ENCODE data around the gene APOBEC3G.

The APOBEC3G gene

DNA sequence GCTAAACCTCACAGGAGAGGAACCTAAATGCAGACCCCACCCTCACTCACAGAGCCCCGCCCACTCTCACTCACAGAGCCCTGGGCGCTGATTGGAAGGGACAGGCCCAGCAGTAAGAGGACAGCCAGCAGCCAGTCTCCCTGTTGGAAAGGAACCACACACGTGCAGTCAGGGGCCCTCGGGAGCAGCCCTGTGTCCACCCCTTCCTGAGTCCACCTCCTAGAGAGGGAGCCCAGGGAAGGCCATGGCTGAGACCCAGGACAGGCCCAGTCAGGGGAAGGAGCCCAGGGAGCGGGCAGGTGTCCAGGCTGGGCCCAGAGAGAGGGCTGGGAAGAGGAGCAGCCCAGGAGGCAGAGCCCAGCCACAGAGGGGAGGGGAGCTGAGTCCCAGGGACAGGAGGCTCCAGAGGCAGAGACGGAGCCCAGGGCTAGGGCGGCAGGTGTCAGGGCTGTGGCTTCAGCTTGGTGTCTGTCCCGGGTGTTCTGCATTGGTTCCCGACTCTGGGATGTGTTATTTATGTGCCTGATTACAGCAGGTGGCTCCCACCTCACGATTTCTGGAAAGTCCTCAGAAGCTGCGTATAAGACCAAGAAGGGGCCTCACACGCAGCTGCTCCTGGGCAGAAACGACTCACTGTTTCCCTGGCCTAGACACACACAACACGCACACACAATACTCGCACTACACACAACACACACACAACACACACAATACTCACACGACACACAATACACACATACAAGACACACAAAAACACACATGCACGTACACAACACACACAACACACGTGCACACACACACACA lies 11.0 kb downstream of the APOBEC3G start:
- Histone ChIP-seq H3K36me3 (ENCODE audit: control insufficient read depth, insufficient read depth, low read length) (no peaks in the 10 kb centered on the region), H3K4me3 (ENCODE audit: low read depth, low read length) (no peak overlapping the region), H3K9ac (ENCODE audit: low read depth, low read length) (no peak overlapping the region), H3K4me1 (ENCODE audit: control insufficient read depth, insufficient read depth, low read length) (peaks cover 2% of the 10 kb centered on the region), H3K27me3 (ENCODE audit: control insufficient read depth, insufficient read depth, low read length) (no peaks in the 10 kb centered on the region), H3K9me3 (ENCODE audit: control insufficient read depth, insufficient read depth, low read length) (no peaks in the 10 kb centered on the region)

DNA sequence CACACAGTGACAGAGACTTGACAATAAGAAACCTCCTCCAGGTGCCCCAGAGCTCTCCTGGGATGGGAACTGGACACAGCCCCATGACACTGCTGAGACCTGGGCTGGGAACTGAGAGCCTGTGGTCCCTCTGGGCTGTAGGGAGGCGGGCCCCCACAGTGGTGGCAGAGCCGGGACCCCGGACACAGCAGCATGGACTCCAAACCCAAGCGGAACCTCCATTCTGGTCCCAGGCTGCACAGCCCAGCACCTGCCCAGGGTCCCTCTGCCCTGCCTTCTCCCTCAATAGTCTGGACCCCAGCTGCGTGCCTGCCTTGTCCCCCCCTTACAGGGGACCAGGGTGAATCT lies 11.6 kb downstream of the APOBEC3G start:
- no peak overlapping the region for H3K9ac ChIP-seq (ENCODE audit: low read depth, low read length)
- no peaks in the 10 kb centered on the region for H3K36me3 ChIP-seq (ENCODE audit: control insufficient read depth, insufficient read depth, low read length)
- peaks cover 2% of the 10 kb centered on the region for H3K4me1 ChIP-seq (ENCODE audit: control insufficient read depth, insufficient read depth, low read length)

DNA sequence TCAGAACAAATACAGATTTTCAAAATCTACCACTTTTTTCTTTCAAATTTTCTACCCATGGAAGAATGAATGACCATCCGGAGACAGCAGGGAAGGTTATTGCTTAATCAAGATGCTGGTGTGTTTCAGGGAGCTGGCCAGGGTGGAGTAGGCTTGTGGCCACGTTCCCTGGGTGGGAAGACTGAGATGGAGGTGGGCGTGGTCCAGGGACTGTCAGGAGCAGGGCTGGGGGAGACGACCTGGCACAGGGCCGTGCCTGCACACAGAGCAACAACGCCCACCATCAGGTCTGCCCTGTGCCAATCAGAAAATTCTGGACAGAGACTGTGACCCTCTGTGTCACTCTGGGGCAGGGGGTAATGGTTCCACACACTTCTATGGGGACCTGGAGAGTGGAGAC lies 12.9 kb downstream of the APOBEC3G start:
- no peaks in the 10 kb centered on the region for H3K36me3 ChIP-seq (ENCODE audit: control insufficient read depth, insufficient read depth, low read length)
- H3K4me1 ChIP-seq (ENCODE audit: control insufficient read depth, insufficient read depth, low read length): peaks cover 2% of the 10 kb centered on the region
- H3K9me3 ChIP-seq (ENCODE audit: control insufficient read depth, insufficient read depth, low read length): no peaks in the 10 kb centered on the region
- no peak overlapping the region for H3K4me3 ChIP-seq (ENCODE audit: low read depth, low read length)
- H3K9ac ChIP-seq (ENCODE audit: low read depth, low read length): no peak overlapping the region
- no peaks in the 10 kb centered on the region for H3K27me3 ChIP-seq (ENCODE audit: control insufficient read depth, insufficient read depth, low read length)

More for the DNA sequence above, 11.6 kb downstream of the APOBEC3G start:
- no peak overlapping the region for H3K4me3 ChIP-seq (ENCODE audit: low read depth, low read length)
- no peaks in the 10 kb centered on the region for H3K9me3 ChIP-seq (ENCODE audit: control insufficient read depth, insufficient read depth, low read length)
- no peaks in the 10 kb centered on the region for H3K27me3 ChIP-seq (ENCODE audit: control insufficient read depth, insufficient read depth, low read length)

DNA sequence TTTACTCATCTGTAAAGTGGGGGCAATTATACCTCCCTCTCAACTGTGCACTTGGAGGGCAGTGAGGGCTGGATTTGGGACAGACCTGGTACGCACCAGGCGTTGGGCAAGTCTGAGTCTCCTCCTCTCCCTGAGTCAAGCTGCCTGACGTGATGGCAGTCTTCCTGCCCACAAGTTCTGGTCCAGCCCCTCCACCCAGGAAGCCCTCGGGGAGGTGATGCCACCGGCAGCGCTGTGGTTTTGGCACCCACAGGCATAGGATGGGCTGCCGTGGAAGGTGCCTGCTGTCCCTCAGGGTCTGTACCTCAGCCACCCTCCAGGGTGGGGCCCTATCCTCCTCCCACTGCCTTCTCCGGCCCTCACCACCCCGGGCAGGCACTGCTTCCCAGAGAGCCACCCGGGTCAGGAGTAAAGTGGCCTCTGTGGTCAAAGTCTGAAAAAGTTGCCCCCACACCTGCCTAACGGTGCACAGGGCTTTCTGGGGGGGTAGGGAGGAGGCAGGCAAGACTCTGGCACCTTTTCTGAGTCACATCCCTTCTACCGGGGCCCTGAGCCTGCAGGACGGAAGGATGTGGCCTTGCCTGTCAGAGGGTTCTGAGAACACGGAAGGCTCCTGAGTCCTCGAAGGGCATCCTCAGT lies 13.5 kb downstream of the APOBEC3G start:
- Histone ChIP-seq H3K27me3 (ENCODE audit: control insufficient read depth, insufficient read depth, low read length) (no peaks in the 10 kb centered on the region), H3K9me3 (ENCODE audit: control insufficient read depth, insufficient read depth, low read length) (no peaks in the 10 kb centered on the region), H3K4me1 (ENCODE audit: control insufficient read depth, insufficient read depth, low read length) (peaks cover 2% of the 10 kb centered on the region), H3K4me3 (ENCODE audit: low read depth, low read length) (no peak overlapping the region), H3K9ac (ENCODE audit: low read depth, low read length) (no peak overlapping the region), H3K36me3 (ENCODE audit: control insufficient read depth, insufficient read depth, low read length) (no peaks in the 10 kb centered on the region)

DNA sequence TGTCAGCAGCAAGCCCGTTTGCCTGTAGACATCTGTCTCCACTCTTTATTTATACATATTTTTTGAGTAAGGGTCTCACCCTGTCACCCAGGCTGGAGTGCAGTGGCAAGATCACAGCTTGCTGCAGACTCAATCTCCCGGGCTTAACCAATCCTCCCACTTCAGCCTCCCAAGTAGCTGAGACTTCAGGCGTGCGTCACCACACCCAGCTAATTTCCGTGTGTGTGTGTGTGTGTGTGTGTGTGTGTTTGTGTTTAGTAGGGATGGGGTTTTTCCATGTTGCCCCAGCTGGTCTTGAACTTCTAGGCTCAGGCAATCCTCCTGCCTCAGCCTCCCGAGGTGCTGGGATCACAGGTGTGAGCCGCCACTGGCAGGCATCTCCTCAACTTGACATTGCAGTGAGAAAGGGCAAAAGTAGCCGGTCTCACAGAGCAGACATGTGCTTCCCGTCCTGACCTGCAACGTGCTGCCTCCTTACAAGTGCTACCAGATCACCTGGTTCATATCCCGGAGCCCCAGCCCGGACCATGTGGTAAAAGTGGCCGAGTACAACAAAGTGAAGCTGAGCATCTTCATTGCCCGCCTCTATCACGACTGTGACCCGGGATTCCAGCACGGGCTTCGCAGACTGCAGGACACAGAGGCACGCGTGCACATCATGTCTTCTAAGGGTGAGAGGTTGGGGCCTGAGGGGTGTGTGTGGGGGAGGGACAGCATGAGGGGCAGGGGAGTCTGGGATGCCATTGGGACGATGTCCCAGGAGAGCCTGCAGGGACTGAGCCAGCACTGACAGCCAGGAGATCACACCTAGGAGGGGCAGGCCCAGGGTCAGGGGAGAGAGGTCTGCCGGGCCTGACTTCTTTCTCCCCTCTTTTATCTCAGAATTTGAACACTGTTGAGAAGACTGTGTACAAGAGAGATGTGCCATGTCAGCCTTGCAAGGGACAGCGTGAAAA lies 14.3 kb downstream of the APOBEC3G start:
- Histone ChIP-seq H3K27me3 (ENCODE audit: control insufficient read depth, insufficient read depth, low read length) (no peaks in the 10 kb centered on the region), H3K9me3 (ENCODE audit: control insufficient read depth, insufficient read depth, low read length) (no peaks in the 10 kb centered on the region), H3K9ac (ENCODE audit: low read depth, low read length) (no peak overlapping the region), H3K36me3 (ENCODE audit: control insufficient read depth, insufficient read depth, low read length) (no peaks in the 10 kb centered on the region), H3K4me1 (ENCODE audit: control insufficient read depth, insufficient read depth, low read length) (peaks cover 2% of the 10 kb centered on the region), H3K4me3 (ENCODE audit: low read depth, low read length) (no peak overlapping the region)

DNA sequence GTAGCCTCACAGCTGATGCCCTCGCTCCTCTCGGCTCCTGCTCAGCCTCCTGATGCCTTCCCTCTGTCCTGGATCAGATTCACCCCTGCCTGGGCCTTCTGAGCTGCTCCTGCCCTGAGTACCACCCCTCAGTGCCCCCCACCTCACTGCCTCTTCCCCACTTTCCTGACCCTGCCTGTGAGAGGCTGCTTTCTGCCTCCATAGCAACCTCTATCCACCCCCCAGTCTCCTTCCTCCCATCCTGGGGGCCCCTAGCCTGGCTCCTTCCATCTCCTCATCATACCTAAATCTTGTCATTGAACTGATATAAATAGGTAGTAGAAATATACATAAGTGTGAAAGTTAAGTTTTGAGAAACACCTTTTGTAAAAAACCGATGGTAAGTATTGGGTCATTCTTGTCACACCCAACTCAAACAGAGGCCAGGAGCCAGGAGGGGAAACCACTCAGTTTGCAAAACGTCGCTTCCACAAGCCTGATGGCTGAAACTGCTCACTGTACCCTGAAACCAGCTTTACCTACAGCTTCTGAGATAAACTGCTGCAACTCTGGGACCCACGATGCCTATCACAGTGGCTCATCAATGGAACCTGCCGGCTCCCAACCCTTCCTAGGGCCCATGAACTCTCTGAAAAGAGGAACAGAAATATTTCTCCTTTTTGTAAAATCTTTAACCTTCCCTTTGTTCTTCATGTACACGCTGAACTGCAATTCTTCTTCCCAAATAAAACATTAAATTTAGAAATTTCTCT lies 15.2 kb downstream of the APOBEC3G start:
- no peaks in the 10 kb centered on the region for H3K36me3 ChIP-seq (ENCODE audit: control insufficient read depth, insufficient read depth, low read length)
- H3K4me3 ChIP-seq (ENCODE audit: low read depth, low read length): no peak overlapping the region
- peaks cover 5% of the 10 kb centered on the region for H3K4me1 ChIP-seq (ENCODE audit: control insufficient read depth, insufficient read depth, low read length)
- H3K9me3 ChIP-seq (ENCODE audit: control insufficient read depth, insufficient read depth, low read length): no peaks in the 10 kb centered on the region
- no peak overlapping the region for H3K9ac ChIP-seq (ENCODE audit: low read depth, low read length)
- H3K27me3 ChIP-seq (ENCODE audit: control insufficient read depth, insufficient read depth, low read length): no peaks in the 10 kb centered on the region

DNA sequence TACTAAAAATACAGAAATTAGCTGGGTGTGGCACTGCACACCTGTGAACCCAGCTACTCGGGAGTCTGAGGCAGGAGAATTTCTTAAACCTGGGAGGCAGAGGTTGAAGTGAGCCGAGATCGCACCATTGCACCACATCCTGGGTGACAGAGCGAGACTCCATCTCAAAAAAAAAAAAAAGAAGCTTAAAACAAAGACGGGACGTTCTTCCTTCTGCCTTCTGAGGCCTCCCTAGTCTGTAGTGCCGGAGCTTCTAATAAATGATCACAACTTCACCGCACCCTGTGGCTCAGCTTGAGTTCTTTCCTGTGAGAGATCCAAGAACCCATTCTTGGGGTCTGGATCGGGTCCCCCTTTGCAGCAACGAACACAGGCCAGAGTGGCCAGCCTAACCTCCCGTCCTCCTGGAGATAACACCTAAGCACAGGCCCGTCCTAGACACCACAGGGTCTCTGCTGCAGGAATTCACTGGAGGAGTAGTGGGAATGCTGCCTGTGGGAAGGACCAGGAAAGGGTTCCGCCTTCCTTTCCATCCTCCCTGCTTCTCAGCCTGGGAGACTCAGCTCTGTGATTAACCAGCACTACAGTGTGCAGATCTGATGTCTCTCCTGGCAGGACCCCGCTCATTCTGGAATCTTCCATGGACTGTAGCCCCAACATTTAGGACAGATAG lies 17.8 kb downstream of the APOBEC3G start:
- H3K4me1 ChIP-seq (ENCODE audit: control insufficient read depth, insufficient read depth, low read length): peaks cover 6% of the 10 kb centered on the region
- H3K27me3 ChIP-seq (ENCODE audit: control insufficient read depth, insufficient read depth, low read length): no peaks in the 10 kb centered on the region
- H3K36me3 ChIP-seq (ENCODE audit: control insufficient read depth, insufficient read depth, low read length): no peaks in the 10 kb centered on the region
- no peak overlapping the region for H3K9ac ChIP-seq (ENCODE audit: low read depth, low read length)
- no peaks in the 10 kb centered on the region for H3K9me3 ChIP-seq (ENCODE audit: control insufficient read depth, insufficient read depth, low read length)
- no peak overlapping the region for H3K4me3 ChIP-seq (ENCODE audit: low read depth, low read length)

DNA sequence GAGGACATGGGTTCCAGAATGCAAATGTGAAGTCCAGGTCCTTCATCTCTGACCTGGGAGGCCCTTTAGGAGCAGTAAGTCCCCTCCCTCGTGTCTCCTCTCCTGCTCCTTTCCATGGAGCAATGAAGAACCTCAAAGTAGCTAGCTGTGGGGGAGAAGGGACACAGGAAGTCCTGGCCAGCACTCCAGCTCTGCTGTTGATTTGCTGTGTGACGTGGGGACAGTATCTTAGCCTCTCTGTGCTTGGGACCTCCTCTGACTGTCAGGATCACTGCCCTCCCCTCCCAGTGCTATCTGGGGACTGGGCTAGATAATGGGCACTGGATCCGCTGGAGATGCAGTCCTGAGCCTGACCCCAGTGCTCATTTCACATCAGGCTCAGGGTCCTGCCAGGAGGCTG lies 18.9 kb downstream of the APOBEC3G start:
- Histone ChIP-seq H3K27me3 (ENCODE audit: control insufficient read depth, insufficient read depth, low read length) (no peaks in the 10 kb centered on the region), H3K9ac (ENCODE audit: low read depth, low read length) (no peak overlapping the region), H3K36me3 (ENCODE audit: control insufficient read depth, insufficient read depth, low read length) (no peaks in the 10 kb centered on the region), H3K4me3 (ENCODE audit: low read depth, low read length) (no peak overlapping the region), H3K9me3 (ENCODE audit: control insufficient read depth, insufficient read depth, low read length) (no peaks in the 10 kb centered on the region), H3K4me1 (ENCODE audit: control insufficient read depth, insufficient read depth, low read length) (peaks cover 9% of the 10 kb centered on the region)

DNA sequence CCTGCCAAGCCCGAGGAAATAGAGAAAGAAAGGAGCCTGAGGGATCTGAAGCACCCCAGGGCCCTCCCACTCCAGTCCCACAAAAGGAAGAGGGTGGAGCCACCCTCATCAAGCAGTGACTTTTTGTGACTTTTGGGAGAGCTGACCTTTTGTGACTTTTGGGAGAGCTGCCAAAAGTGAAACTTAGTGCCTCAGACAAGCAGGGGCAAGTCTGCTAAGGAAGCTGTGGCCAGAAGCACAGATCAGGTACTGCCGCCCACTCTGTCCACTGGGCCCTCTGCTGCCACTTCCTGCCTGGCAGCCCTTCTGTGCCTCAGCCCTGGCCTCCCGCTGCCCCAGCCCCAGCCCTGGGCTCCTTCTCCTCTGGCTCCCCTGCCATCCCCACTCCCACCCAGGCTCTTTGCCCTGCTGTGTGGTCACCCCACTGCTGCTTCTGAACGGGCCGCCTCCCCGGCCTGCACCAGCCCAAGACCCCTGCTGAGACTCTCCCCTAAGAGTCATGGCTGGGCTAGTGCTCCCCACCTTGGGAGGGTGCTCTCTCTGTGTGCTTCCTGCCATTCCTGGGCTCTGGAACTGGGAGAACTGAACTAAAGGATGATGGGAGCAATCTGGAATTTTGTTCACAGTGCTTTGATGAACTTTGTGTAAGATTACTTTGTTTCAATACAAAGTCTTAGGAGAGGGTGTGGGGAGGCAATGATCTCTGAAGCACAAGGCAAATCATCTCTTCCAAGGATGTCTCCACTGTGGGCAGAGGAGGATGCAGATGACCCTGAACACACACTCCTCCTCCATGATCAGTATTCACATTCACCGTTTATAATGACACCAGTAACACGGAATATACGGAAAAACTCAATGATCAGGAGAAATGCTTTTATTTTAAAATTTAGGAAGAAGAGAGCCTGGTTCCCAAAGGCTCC lies 20.3 kb downstream of the APOBEC3G start, which contains the start of gene APOBEC3H:
Gene APOBEC3H (plus strand): TSS at position 147 of the 923 bp plus-strand sequence. CDS start 3,035 bp downstream, outside the sequence.
- Histone ChIP-seq H3K4me1 (ENCODE audit: control insufficient read depth, insufficient read depth, low read length) (peaks cover 9% of the 10 kb centered on the region), H3K27me3 (ENCODE audit: control insufficient read depth, insufficient read depth, low read length) (no peaks in the 10 kb centered on the region), H3K9me3 (ENCODE audit: control insufficient read depth, insufficient read depth, low read length) (no peaks in the 10 kb centered on the region), H3K4me3 (ENCODE audit: low read depth, low read length) (no peak within 1 kb of the TSS), H3K9ac (ENCODE audit: low read depth, low read length) (peak within 1 kb of the TSS; percentile 13), H3K36me3 (ENCODE audit: control insufficient read depth, insufficient read depth, low read length) (no peaks in the 10 kb centered on the region)

DNA sequence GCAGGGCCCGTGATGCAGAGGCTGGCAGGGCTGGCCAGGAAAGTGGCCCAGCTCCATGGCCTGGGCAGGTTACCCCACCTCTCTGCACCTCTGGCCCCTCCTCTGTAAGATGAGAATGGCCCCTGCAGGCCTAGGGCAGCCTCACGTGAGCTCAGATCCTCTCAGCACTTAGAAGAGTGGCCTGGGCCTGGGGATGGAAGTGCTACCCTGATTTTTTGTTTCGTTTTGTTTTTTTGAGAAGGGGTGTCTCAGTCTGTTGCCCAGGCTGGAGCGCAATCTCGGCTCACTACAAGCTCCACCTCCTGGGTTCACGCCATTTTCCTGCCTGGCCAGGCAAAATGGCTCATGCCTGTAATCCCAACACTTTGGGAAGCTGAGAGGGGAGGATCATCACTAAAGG lies 21.0 kb downstream of the APOBEC3G start:
- Histone ChIP-seq H3K4me1 (ENCODE audit: control insufficient read depth, insufficient read depth, low read length) (peaks cover 9% of the 10 kb centered on the region), H3K27me3 (ENCODE audit: control insufficient read depth, insufficient read depth, low read length) (no peaks in the 10 kb centered on the region), H3K4me3 (ENCODE audit: low read depth, low read length) (no peak overlapping the region), H3K9me3 (ENCODE audit: control insufficient read depth, insufficient read depth, low read length) (no peaks in the 10 kb centered on the region), H3K36me3 (ENCODE audit: control insufficient read depth, insufficient read depth, low read length) (no peaks in the 10 kb centered on the region), H3K9ac (ENCODE audit: low read depth, low read length) (peak overlapping the region; percentile 13)

Data from iPS-15b (cell line).